Keratinocyte (primary cell): ENCODE data around the gene PLA2R1. TPM values are rescaled to one million over a fixed set of nuclear protein-coding genes. Genes with fewer than 3 reads are reported as not detected.

ENCODE experiments used
- DNase-seq: peaks from one replicate; pipeline ENCODE4 v3.0.0-alpha.2; 2011; ENCODE audit warnings: low read depth, missing footprints, low spot score
- FAIRE-seq: peaks from 2 replicates; lab custom pipeline; 2011; peaks lifted over from hg19 to GRCh38; lab: Jason Lieb, UNC
- H2AFZ ChIP-seq: 2 replicates; pipeline ENCODE4 v1.6.0; 2012; ENCODE audit warnings: low read length, control low read depth, inconsistent platforms; ENCODE audit not compliant: control insufficient read depth
- H3K27ac ChIP-seq: 2 replicates; pipeline ENCODE4 v1.5.1; 2011; ENCODE audit warnings: low read length; ENCODE audit not compliant: control insufficient read depth, insufficient read depth
- H3K27me3 ChIP-seq: 3 replicates; pipeline ENCODE4 v1.6.0; 2011; ENCODE audit warnings: low read length; ENCODE audit not compliant: control insufficient read depth, insufficient read depth; ENCODE audit errors: extremely low read depth
- H3K36me3 ChIP-seq, 2 experiments: 2 replicates in 1 of 2; 3 replicates in 1 of 2; pipeline ENCODE4 v1.5.1; 2011; ENCODE audit warnings: low read length in 2 of 2, mild to moderate bottlenecking in 1 of 2; ENCODE audit not compliant: control insufficient read depth in 2 of 2, insufficient read depth in 2 of 2; ENCODE audit errors: extremely low read depth in 1 of 2
- H3K4me1 ChIP-seq: 3 replicates; pipeline ENCODE4 v1.5.1; 2011; ENCODE audit warnings: low read length; ENCODE audit not compliant: control insufficient read depth, insufficient read depth; ENCODE audit errors: extremely low read depth
- H3K4me2 ChIP-seq: 3 replicates; pipeline ENCODE4 v1.6.0; 2011; ENCODE audit warnings: low read depth, low read length; ENCODE audit not compliant: control insufficient read depth, insufficient read depth; ENCODE audit errors: extremely low read depth
- H3K4me3 ChIP-seq, 3 experiments: fragments of 200-600 bp in 1 of 3; sonication (generic) in 1 of 3; 2 replicates in 2 of 3; 3 replicates in 1 of 3; pipeline ENCODE4 v1.5.1; 2011 to 2016; ENCODE audit warnings: low read length in 3 of 3, mild to moderate bottlenecking in 3 of 3, control low read depth in 2 of 3, inconsistent platforms in 1 of 3, low read depth in 1 of 3, mixed read lengths in 1 of 3, mixed run types in 1 of 3, moderate library complexity in 1 of 3; ENCODE audit not compliant: control insufficient read depth in 2 of 3, insufficient read depth in 2 of 3; ENCODE audit errors: extremely low read depth in 1 of 3
- H3K79me2 ChIP-seq: 2 replicates; pipeline ENCODE4 v1.6.0; 2012; ENCODE audit warnings: low read length; ENCODE audit not compliant: control insufficient read depth, insufficient read depth
- H3K9ac ChIP-seq: 3 replicates; pipeline ENCODE4 v1.6.0; 2011; ENCODE audit warnings: low read length; ENCODE audit not compliant: control insufficient read depth, insufficient read depth; ENCODE audit errors: extremely low read depth
- H3K9me1 ChIP-seq: 3 replicates; pipeline ENCODE4 v1.6.0; 2011; ENCODE audit warnings: low read length; ENCODE audit not compliant: control insufficient read depth, insufficient read depth; ENCODE audit errors: extremely low read depth
- H3K9me3 ChIP-seq: 2 replicates; pipeline ENCODE4 v1.5.1; 2012; ENCODE audit warnings: low read depth, low read length; ENCODE audit not compliant: control insufficient read depth
- H4K20me1 ChIP-seq: 3 replicates; pipeline ENCODE4 v1.6.0; 2011; ENCODE audit warnings: low read length; ENCODE audit not compliant: control insufficient read depth, insufficient read depth; ENCODE audit errors: extremely low read depth
- EZH2 ChIP-seq: IDR thresholded peaks from one replicate; pipeline ENCODE4 v1.6.1; 2012; ENCODE audit warnings: inconsistent platforms, mild to moderate bottlenecking, low read length, moderate library complexity
- dilution Hi-C: fragments of 300-500 bp; cut with MboI; formaldehyde crosslinking; loops from one replicate; pipeline ENCODE4 v1.7.0; 2020; ENCODE audit warnings: low sequenced_read_pairs; ENCODE audit not compliant: extremely low pct_ligation_motif_present
- polyA plus RNA-seq, 5 experiments: library from polyadenylated mRNA; depleted of rRNA in 3 of 5; stranded (reverse) in 3 of 5; stranded (forward) in 1 of 5; unstranded in 1 of 5; fragments of >200 nt; gene quantifications; 1 replicate in 1 of 5; 2 replicates in 3 of 5; 3 replicates in 1 of 5; pipeline versions ENCODE4 v1.2.1 to v1.2.3, GENCODE V29; 2011 to 2012; ENCODE audit warnings: missing spikeins in 2 of 5, low read depth in 1 of 5, low replicate concordance in 1 of 5
- TF ChIP-seq, protein P1 (sequence below), 3 experiments: IDR thresholded peaks in 1 of 3; conservative IDR thresholded peaks in 1 of 3; optimal IDR thresholded peaks in 1 of 3; 2 replicates in 2 of 3; 3 replicates in 1 of 3; pipeline versions ENCODE3 to v1.5.1; 2011; ENCODE audit warnings: low read length in 3 of 3, mild to moderate bottlenecking in 3 of 3, moderate library complexity in 2 of 3, control low read depth in 1 of 3, inconsistent platforms in 1 of 3; ENCODE audit not compliant: insufficient read depth in 2 of 3; ENCODE audit errors: extremely low read depth in 1 of 3

Gene PLA2R1
- polyA plus RNA-seq, 1 donor (not counting 4 experiments of a cell fraction or from before 2014, with no cell fraction given) = 12.3 TPM

DNA sequence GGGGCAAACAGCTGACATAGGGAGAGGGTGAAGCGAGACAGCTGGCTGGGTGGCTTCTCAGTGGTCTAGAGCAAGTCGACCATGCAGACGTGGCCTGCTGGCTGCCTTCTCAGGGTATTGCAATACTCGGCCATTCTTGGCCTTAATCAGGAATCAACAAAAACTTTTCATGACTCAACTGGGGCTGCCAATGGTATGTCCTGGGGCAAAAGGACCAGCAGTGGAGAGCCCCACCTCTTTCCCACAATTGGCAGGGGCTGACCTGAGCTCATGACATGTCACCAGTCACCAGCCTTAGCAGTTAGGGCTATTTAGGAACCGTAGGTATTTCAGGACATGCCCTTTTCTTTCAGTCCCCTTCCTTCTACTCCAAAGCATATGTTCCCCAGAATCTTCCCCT lies 19.1 kb downstream of the PLA2R1 start:
- H4K20me1 ChIP-seq = no peaks in the 10 kb centered on the region
- DNase-seq = no peak
- H3K4me2 ChIP-seq = no peak overlapping the region
- H3K27ac ChIP-seq = no peak overlapping the region
- no peak overlapping the region for H2AFZ ChIP-seq
- no peak overlapping the region for H3K4me3 ChIP-seq
- no peaks in the 10 kb centered on the region for H3K9me3 ChIP-seq
- TF ChIP-seq, protein P1, sequence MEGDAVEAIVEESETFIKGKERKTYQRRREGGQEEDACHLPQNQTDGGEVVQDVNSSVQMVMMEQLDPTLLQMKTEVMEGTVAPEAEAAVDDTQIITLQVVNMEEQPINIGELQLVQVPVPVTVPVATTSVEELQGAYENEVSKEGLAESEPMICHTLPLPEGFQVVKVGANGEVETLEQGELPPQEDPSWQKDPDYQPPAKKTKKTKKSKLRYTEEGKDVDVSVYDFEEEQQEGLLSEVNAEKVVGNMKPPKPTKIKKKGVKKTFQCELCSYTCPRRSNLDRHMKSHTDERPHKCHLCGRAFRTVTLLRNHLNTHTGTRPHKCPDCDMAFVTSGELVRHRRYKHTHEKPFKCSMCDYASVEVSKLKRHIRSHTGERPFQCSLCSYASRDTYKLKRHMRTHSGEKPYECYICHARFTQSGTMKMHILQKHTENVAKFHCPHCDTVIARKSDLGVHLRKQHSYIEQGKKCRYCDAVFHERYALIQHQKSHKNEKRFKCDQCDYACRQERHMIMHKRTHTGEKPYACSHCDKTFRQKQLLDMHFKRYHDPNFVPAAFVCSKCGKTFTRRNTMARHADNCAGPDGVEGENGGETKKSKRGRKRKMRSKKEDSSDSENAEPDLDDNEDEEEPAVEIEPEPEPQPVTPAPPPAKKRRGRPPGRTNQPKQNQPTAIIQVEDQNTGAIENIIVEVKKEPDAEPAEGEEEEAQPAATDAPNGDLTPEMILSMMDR (optimal IDR thresholded peaks at IDR 0.05 in 1 of 3, IDR thresholded peaks at IDR 0.05 in 1 of 3, conservative IDR thresholded peaks at IDR 0.05 in 1 of 3; ENCODE audit: extremely low read depth in 1 of 3, insufficient read depth in 2 of 3, low read length in 3 of 3) = no peak
- TF ChIP-seq EZH2 = no peak
- no peaks in the 10 kb centered on the region for H3K9me1 ChIP-seq
- no peak for FAIRE-seq
- no peaks in the 10 kb centered on the region for H3K27me3 ChIP-seq
- H3K79me2 ChIP-seq = no peaks in the 10 kb centered on the region
- no peaks in the 10 kb centered on the region for H3K4me1 ChIP-seq
- dilution Hi-C loops = no loop called here
- H3K9ac ChIP-seq = no peak overlapping the region
- H3K36me3 ChIP-seq = peaks cover 8 to 11% of the 10 kb centered on the region in 2 experiments

DNA sequence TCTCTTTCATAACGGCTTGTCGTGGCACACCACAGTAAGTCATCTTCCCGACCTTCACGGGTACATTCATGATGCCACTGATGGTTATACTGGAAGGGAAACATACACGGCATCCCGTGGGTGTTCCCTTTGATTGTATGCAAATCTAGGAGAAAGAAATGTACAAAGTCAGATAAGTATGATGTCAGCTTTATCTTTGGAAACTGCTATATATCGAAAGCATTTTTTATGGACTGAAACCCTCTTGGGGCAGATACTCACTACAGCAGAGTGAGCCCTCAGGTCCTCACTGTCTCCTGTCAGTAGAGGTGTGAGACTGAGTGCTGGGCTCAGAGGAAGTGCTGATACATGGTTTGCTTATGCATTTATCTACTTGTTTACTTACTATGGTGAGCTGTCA lies 20.4 kb downstream of the PLA2R1 start:
- TF ChIP-seq, protein P1 (optimal IDR thresholded peaks at IDR 0.05 in 1 of 3, IDR thresholded peaks at IDR 0.05 in 1 of 3, conservative IDR thresholded peaks at IDR 0.05 in 1 of 3; ENCODE audit: extremely low read depth in 1 of 3, insufficient read depth in 2 of 3, low read length in 3 of 3) = no peak
- no peaks in the 10 kb centered on the region for H3K79me2 ChIP-seq
- no peaks in the 10 kb centered on the region for H3K4me1 ChIP-seq
- FAIRE-seq = no peak
- H3K9me1 ChIP-seq = no peaks in the 10 kb centered on the region
- H4K20me1 ChIP-seq = no peaks in the 10 kb centered on the region
- no peaks in the 10 kb centered on the region for H3K9me3 ChIP-seq
- H3K27ac ChIP-seq = no peak overlapping the region
- no peaks in the 10 kb centered on the region for H3K27me3 ChIP-seq
- DNase-seq = no peak
- no peak overlapping the region for H3K9ac ChIP-seq
- H3K4me2 ChIP-seq = no peak overlapping the region
- H2AFZ ChIP-seq = no peak overlapping the region
- no peak overlapping the region for H3K4me3 ChIP-seq
- dilution Hi-C loops = no loop called here
- H3K36me3 ChIP-seq = peaks cover 8 to 14% of the 10 kb centered on the region in 2 experiments
